Activated CD8-positive, alpha-beta T cell treated with anti-CD3 and anti-CD28 coated beads for 36 hours (primary cell): ENCODE measurements around the gene RPS6KA2. TPM values are rescaled to one million over a fixed set of nuclear protein-coding genes. Genes with fewer than 3 reads are reported as not detected.

Experiments
- ATAC-seq: fragments of 200-7000 bp; cut with Tn5 transposase; one replicate; pipeline ENCODE4 v1.10.0; 2021; ENCODE audit warnings: mild to moderate bottlenecking, moderate library complexity
- CTCF ChIA-PET: fragments of 350-600 bp; sonication (Branson Sonifier 250); formaldehyde crosslinking; loops from one replicate; lab custom pipeline; 2021; ENCODE audit warnings: antibody characterized with exemption; lab: Charles Lee
- POLR2A ChIA-PET: fragments of 350-600 bp; sonication (Branson Sonifier 250); formaldehyde crosslinking; loops from one replicate; lab custom pipeline; 2021; ENCODE audit warnings: antibody characterized with exemption; lab: Charles Lee
- DNase-seq: peaks from one replicate; pipeline ENCODE4 v3.0.0-alpha.2; 2020
- H3K27ac Mint-ChIP-seq: one replicate; pipeline ENCODE4 v1.8.0; 2021; ENCODE audit warnings: mild to moderate bottlenecking, mixed read lengths
- H3K27me3 Mint-ChIP-seq: one replicate; pipeline ENCODE4 v1.8.0; 2021; ENCODE audit warnings: mixed read lengths
- H3K36me3 Mint-ChIP-seq: one replicate; pipeline ENCODE4 v1.8.0; 2021; ENCODE audit warnings: low read depth, mixed read lengths
- H3K4me1 Mint-ChIP-seq: one replicate; pipeline ENCODE4 v1.8.0; 2021; ENCODE audit warnings: low read depth, mixed read lengths
- H3K4me3 Mint-ChIP-seq: one replicate; pipeline ENCODE4 v1.8.0; 2021; ENCODE audit warnings: mild to moderate bottlenecking, moderate library complexity, mixed read lengths
- H3K9me3 Mint-ChIP-seq: one replicate; pipeline ENCODE4 v1.8.0; 2021; ENCODE audit warnings: mixed read lengths
- intact Hi-C: fragments of 100-400 bp; cut with micrococcal nuclease; formaldehyde crosslinking; loops from one replicate; pipeline ENCODE4 v1.10.0; 2022
- total RNA-seq, 2 experiments: library from RNA; stranded (reverse); gene quantifications; one replicate each; pipeline ENCODE4 v1.2.3, GENCODE V29; 2021
- TF ChIP-seq, protein P1 (sequence below): fragments of 200-600 bp; IDR thresholded peaks from one replicate; pipeline ENCODE4 v1.8.0; 2022; ENCODE audit warnings: antibody characterized with exemption, mild to moderate bottlenecking

RPS6KA2 gene
- total RNA-seq, 2 experiments from 2014 or later = 5.8 TPM

DNA sequence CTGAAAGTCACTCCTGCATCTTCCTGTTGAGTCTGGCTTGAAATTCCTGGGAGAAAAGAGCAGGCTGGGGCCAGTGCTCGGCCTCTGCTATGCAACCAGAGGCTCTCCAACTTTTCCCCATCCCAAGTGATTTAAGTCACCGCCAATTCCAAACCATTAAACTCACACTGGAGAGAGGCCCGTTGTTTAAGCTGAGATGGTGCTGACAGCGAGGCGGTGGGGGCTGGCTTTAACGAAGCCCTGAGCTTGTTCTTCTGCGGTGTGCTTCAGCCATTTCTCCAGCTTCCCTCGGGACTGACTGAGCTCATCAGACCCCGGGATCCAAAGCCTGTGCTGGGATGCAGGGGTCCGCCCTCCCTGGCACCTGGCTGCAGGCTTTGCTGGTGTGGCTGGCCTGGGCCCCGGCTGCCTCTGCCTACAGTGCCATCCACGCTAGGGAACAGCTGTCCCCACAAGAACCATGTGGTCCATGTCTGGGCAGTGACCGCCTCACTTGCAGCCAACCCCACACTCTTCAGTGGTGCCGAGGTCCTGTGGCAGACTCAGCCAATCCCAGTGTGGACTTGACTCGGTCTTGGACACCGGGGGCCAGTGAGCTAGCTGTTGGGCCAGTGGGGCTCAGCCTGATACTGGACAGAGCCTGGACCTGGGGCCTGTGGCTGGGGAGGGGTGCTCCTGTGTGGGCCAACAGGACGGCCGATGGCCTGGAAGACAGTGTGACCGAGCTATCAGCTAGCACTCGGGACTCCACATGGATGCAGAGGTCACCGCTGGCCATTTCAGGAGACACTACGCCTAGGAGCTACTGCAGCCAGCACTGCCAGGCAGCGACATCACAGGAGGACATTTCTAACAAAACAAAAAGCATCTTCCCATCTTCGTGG lies 61.7 kb downstream of the RPS6KA2 start:
- ATAC-seq = no peak
- TF ChIP-seq, protein P1, sequence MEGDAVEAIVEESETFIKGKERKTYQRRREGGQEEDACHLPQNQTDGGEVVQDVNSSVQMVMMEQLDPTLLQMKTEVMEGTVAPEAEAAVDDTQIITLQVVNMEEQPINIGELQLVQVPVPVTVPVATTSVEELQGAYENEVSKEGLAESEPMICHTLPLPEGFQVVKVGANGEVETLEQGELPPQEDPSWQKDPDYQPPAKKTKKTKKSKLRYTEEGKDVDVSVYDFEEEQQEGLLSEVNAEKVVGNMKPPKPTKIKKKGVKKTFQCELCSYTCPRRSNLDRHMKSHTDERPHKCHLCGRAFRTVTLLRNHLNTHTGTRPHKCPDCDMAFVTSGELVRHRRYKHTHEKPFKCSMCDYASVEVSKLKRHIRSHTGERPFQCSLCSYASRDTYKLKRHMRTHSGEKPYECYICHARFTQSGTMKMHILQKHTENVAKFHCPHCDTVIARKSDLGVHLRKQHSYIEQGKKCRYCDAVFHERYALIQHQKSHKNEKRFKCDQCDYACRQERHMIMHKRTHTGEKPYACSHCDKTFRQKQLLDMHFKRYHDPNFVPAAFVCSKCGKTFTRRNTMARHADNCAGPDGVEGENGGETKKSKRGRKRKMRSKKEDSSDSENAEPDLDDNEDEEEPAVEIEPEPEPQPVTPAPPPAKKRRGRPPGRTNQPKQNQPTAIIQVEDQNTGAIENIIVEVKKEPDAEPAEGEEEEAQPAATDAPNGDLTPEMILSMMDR = no peak
- no peaks in the 10 kb centered on the region for H3K36me3 Mint-ChIP-seq
- CTCF ChIA-PET = interaction anchor here (0.6 kb wide), 1 partner anchor 295 kb away, joined by 3 read pairs; no protein-coding TSS in a partner anchor
- H3K9me3 Mint-ChIP-seq = peaks cover 4% of the 10 kb centered on the region
- POLR2A ChIA-PET = no interaction called here
- H3K27me3 Mint-ChIP-seq = no peaks in the 10 kb centered on the region
- no peaks in the 10 kb centered on the region for H3K4me1 Mint-ChIP-seq
- intact Hi-C loops = no loop called here
- no peak for DNase-seq
- no peak overlapping the region for H3K27ac Mint-ChIP-seq
- no peak overlapping the region for H3K4me3 Mint-ChIP-seq

DNA sequence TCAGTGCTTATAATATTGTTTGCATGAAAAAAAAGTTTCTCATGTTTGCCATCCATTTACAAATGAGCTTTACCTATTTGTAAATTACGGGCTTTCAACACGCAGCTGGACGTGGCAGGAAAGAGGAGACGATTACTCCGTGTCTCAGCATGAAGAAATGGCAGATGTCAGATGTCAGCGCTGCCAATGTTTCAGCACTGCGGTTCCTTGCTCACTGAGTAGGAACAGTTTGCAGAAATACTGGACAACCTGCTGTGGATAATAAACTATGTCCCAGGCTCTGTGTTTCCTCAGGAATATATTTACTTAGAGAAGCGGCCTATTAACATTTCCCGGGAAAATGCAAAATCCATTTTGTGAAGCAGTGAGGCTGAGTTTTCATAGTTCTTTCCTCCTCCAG lies 63.2 kb downstream of the RPS6KA2 start:
- DNase-seq (no peak), ATAC-seq (no peak)
- H3K4me3 Mint-ChIP-seq = no peak overlapping the region
- ChIA-PET POLR2A (no interaction called here), CTCF (no interaction called here)
- intact Hi-C loops = no loop called here
- no peaks in the 10 kb centered on the region for H3K4me1 Mint-ChIP-seq
- H3K9me3 Mint-ChIP-seq = peaks cover 17% of the 10 kb centered on the region
- TF ChIP-seq, protein P1 = no peak
- no peaks in the 10 kb centered on the region for H3K27me3 Mint-ChIP-seq
- H3K27ac Mint-ChIP-seq = no peak overlapping the region
- no peaks in the 10 kb centered on the region for H3K36me3 Mint-ChIP-seq

DNA sequence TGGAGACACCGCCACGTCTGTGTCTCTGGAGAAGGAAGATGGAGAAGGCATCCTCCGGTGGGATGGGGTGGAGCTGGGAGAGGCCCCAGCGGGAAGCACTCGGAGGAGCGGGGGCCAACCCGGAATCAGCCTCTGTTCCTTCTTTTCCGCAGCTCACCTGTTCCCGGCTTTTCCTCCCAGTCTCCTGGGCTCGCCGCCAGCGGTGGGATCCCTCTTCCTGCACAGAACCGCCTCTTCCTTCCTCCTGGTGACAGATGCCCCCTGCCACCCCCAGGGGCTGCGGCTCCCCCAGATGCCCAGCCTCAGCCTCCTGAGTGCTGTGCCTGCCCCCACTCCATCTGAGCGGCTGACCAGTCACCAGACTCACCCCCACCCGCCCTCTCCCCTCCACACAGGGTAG lies 63.9 kb downstream of the RPS6KA2 start:
- TF ChIP-seq, protein P1 = no peak
- DNase-seq (no peak), ATAC-seq (no peak)
- ChIA-PET CTCF (no interaction called here), POLR2A (no interaction called here)
- H3K4me3 Mint-ChIP-seq = no peak overlapping the region
- no peaks in the 10 kb centered on the region for H3K4me1 Mint-ChIP-seq
- H3K27me3 Mint-ChIP-seq = no peaks in the 10 kb centered on the region
- H3K9me3 Mint-ChIP-seq = peaks cover 18% of the 10 kb centered on the region
- no peaks in the 10 kb centered on the region for H3K36me3 Mint-ChIP-seq
- no peak overlapping the region for H3K27ac Mint-ChIP-seq
- intact Hi-C loops = no loop called here

DNA sequence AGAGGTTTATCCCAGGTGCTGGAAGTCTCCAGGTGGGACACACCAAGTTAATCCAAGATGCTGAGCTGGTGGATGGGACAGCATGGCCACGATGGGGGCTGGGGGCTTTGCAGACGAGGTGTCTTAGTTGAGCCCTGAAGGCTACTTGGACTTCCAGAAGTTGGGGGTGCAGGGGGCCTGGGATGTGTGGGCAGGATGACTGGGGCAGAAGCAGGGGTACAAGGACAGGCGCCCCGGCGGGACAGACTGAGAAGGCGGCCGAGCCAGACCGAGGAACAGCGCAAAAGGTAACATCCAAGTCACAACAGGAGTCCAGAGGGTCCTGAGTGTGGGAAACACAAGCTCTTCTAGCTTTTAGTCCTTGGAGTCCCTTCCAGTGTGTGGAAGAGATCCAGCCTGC lies 64.3 kb downstream of the RPS6KA2 start:
- ATAC-seq (no peak), DNase-seq (no peak)
- H3K27me3 Mint-ChIP-seq = no peaks in the 10 kb centered on the region
- H3K9me3 Mint-ChIP-seq = peaks cover 18% of the 10 kb centered on the region
- intact Hi-C loops = no loop called here
- H3K36me3 Mint-ChIP-seq = no peaks in the 10 kb centered on the region
- no peak overlapping the region for H3K4me3 Mint-ChIP-seq
- H3K4me1 Mint-ChIP-seq = no peaks in the 10 kb centered on the region
- TF ChIP-seq, protein P1 = no peak
- ChIA-PET CTCF (no interaction called here), POLR2A (no interaction called here)
- H3K27ac Mint-ChIP-seq = no peak overlapping the region

DNA sequence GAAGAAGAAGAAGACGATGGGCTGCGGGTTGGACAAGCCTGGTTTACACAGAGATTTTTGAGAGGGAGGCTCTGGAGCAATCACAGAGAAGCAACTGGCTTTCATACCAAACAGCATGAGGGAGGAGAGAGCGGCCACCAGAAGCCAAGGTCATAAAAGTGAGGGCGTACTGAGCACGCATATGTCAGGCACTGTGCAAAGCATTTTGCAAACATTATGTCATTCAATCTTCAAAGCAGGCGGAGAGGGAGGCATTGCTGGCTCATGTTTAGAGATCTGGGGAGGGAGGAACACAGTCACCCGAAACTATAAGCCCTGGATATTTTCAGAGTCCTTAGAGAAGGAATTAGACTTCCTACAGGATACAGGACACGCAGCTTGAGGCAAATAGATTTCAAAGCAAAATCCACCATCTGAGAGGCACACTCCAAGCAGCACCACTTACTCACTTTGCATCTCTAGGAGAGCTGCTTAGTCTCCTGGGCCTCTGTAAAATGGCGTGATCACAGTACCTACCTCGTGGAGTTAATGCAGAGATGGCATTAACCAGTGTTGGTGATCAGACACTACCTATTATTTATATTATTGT lies 65.2 kb downstream of the RPS6KA2 start:
- Mint-ChIP-seq H3K36me3 (no peaks in the 10 kb centered on the region), H3K27ac (no peak overlapping the region), H3K4me1 (peaks cover 4% of the 10 kb centered on the region), H3K9me3 (peaks cover 18% of the 10 kb centered on the region), H3K27me3 (peaks cover 6% of the 10 kb centered on the region), H3K4me3 (no peak overlapping the region)
- ChIA-PET CTCF (no interaction called here), POLR2A (no interaction called here)
- no peak for DNase-seq
- ATAC-seq = no peak
- intact Hi-C loops = no loop called here
- TF ChIP-seq, protein P1 = no peak
